Tibial nerve (tissue), 4 donors: ENCODE results near the gene CAMKMT.

ENCODE experiments used
- CTCF ChIP-seq, 5 experiments: fragments of 200-600 bp in 3 of 5; fragments of 450-650 bp in 2 of 5; sonication (generic) in 3 of 5; IDR thresholded peaks; one replicate each; pipeline ENCODE4 v1.5.1; 2016 to 2019; ENCODE audit warnings: antibody characterized with exemption in 5 of 5, mild to moderate bottlenecking in 3 of 5, moderate library complexity in 2 of 5
- EP300 ChIP-seq, 2 donors: sonication (generic); formaldehyde crosslinking; IDR thresholded peaks; one replicate each; pipeline ENCODE4 v1.6.1; 2017; ENCODE audit warnings: antibody characterized with exemption in 2 of 2, mild to moderate bottlenecking in 1 of 2
- POLR2A ChIP-seq, 2 donors: fragments of 450-650 bp; IDR thresholded peaks; one replicate each; pipeline ENCODE4 v1.6.1; 2017; ENCODE audit warnings: antibody characterized with exemption in 2 of 2, mild to moderate bottlenecking in 2 of 2, moderate library complexity in 2 of 2

- no peak for TF ChIP-seq CTCF (IDR thresholded peaks at IDR 0.05)
- no peak for TF ChIP-seq POLR2A (IDR thresholded peaks at IDR 0.05)
- no peak for TF ChIP-seq EP300 (IDR thresholded peaks at IDR 0.05)
Observed at GRCh38 chr2:44741507-44741906, 379.8 kb downstream of the CAMKMT start.
